OCI-LY1 (cell line): Measurements from ENCODE around the gene UVSSA.

ENCODE experiments used
- H2AFZ ChIP-seq: fragments of 200-600 bp; sonication (generic), shearing (Covaris generic); 2 replicates; pipeline ENCODE4 v1.6.0; 2014; ENCODE audit warnings: antibody characterized with exemption, mild to moderate bottlenecking, low read length
- H3F3A ChIP-seq: fragments of 200-600 bp; sonication (generic), shearing (Covaris generic); 2 replicates; pipeline ENCODE4 v1.6.0; 2014; ENCODE audit warnings: mild to moderate bottlenecking, antibody characterized with exemption, low read length, moderate library complexity; ENCODE audit not compliant: insufficient read depth
- H3K27ac ChIP-seq: fragments of 200-600 bp; sonication (generic); 2 replicates; pipeline ENCODE4 v1.5.1; 2014; ENCODE audit warnings: low read length, mixed run types, mild to moderate bottlenecking, low read depth; ENCODE audit not compliant: poor library complexity, severe bottlenecking
- H3K27me3 ChIP-seq: fragments of 200-600 bp; sonication (generic); 2 replicates; pipeline ENCODE4 v1.6.0; 2014; ENCODE audit warnings: antibody characterized with exemption, mild to moderate bottlenecking, low read length, moderate library complexity; ENCODE audit not compliant: insufficient read depth
- H3K36me3 ChIP-seq: fragments of 200-600 bp; sonication (generic); 2 replicates; pipeline ENCODE4 v1.6.1; 2014; ENCODE audit warnings: mild to moderate bottlenecking, antibody characterized with exemption, low read length, moderate library complexity, mixed read lengths; ENCODE audit not compliant: insufficient read depth
- H3K4me1 ChIP-seq: fragments of 200-600 bp; sonication (generic); 2 replicates; pipeline ENCODE4 v1.5.1; 2014; ENCODE audit warnings: mild to moderate bottlenecking, low read length, moderate library complexity; ENCODE audit not compliant: insufficient read depth, severe bottlenecking
- H3K4me2 ChIP-seq: fragments of 200-600 bp; sonication (generic), shearing (Covaris generic); 2 replicates; pipeline ENCODE4 v1.6.1; 2014; ENCODE audit warnings: low read length
- H3K4me3 ChIP-seq: fragments of 200-600 bp; sonication (generic); 2 replicates; pipeline ENCODE4 v1.5.1; 2014; ENCODE audit warnings: low read length, low read depth, mild to moderate bottlenecking, mixed read lengths; ENCODE audit not compliant: poor library complexity, severe bottlenecking
- H3K79me2 ChIP-seq: fragments of 200-600 bp; shearing (Covaris generic); 2 replicates; pipeline ENCODE4 v1.6.1; 2016; ENCODE audit warnings: mixed run types, low read length, mixed read lengths; ENCODE audit not compliant: insufficient read depth
- H3K9ac ChIP-seq: fragments of 200-600 bp; sonication (generic), shearing (Covaris generic); 2 replicates; pipeline ENCODE4 v1.6.1; 2014; ENCODE audit warnings: mild to moderate bottlenecking, low read length, mixed read lengths
- H3K9me2 ChIP-seq: fragments of 200-600 bp; sonication (generic), shearing (Covaris generic); 2 replicates; pipeline ENCODE4 v1.6.1; 2014; ENCODE audit warnings: low read depth, mild to moderate bottlenecking, low read length, mixed read lengths
- H3K9me3 ChIP-seq: fragments of 200-600 bp; shearing (Covaris generic); 2 replicates; pipeline ENCODE4 v1.6.1; 2014; ENCODE audit warnings: low read length, mixed read lengths
- H4K20me1 ChIP-seq: fragments of 200-600 bp; sonication (generic), shearing (Covaris generic); 2 replicates; pipeline ENCODE4 v1.6.0; 2016; ENCODE audit warnings: mild to moderate bottlenecking, low read length; ENCODE audit not compliant: insufficient read depth
- EZH2 ChIP-seq: fragments of 200-600 bp; sonication (generic), shearing (Covaris generic); IDR thresholded peaks from 2 replicates; pipeline ENCODE4 v1.8.0; 2017; ENCODE audit warnings: borderline replicate concordance, mixed run types, mild to moderate bottlenecking, antibody characterized with exemption, low read length, moderate library complexity, mixed read lengths
- TF ChIP-seq, protein P1 (sequence below): fragments of 200-600 bp; sonication (generic), shearing (Covaris generic); IDR thresholded peaks from 2 replicates; pipeline ENCODE4 v1.5.1; 2017; ENCODE audit warnings: mild to moderate bottlenecking, antibody characterized with exemption, low read length, moderate library complexity, mixed read lengths

The UVSSA gene

GRCh38 chr4:1373892-1374705, 27.1 kb downstream of the UVSSA start:
- Histone ChIP-seq H3K27me3 (no peaks in the 10 kb centered on the region), H3K9ac (no peak overlapping the region), H3K36me3 (no peaks in the 10 kb centered on the region), H3K4me3 (no peak overlapping the region), H3K4me1 (no peaks in the 10 kb centered on the region), H3K9me2 (no peaks in the 10 kb centered on the region), H4K20me1 (no peaks in the 10 kb centered on the region), H3K79me2 (no peaks in the 10 kb centered on the region), H3K4me2 (no peak overlapping the region), H2AFZ (no peak overlapping the region), H3F3A (no peaks in the 10 kb centered on the region), H3K9me3 (no peaks in the 10 kb centered on the region), H3K27ac (no peak overlapping the region)
- TF ChIP-seq, protein P1, sequence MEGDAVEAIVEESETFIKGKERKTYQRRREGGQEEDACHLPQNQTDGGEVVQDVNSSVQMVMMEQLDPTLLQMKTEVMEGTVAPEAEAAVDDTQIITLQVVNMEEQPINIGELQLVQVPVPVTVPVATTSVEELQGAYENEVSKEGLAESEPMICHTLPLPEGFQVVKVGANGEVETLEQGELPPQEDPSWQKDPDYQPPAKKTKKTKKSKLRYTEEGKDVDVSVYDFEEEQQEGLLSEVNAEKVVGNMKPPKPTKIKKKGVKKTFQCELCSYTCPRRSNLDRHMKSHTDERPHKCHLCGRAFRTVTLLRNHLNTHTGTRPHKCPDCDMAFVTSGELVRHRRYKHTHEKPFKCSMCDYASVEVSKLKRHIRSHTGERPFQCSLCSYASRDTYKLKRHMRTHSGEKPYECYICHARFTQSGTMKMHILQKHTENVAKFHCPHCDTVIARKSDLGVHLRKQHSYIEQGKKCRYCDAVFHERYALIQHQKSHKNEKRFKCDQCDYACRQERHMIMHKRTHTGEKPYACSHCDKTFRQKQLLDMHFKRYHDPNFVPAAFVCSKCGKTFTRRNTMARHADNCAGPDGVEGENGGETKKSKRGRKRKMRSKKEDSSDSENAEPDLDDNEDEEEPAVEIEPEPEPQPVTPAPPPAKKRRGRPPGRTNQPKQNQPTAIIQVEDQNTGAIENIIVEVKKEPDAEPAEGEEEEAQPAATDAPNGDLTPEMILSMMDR, result no peak
- TF ChIP-seq EZH2, result no peak

DNA sequence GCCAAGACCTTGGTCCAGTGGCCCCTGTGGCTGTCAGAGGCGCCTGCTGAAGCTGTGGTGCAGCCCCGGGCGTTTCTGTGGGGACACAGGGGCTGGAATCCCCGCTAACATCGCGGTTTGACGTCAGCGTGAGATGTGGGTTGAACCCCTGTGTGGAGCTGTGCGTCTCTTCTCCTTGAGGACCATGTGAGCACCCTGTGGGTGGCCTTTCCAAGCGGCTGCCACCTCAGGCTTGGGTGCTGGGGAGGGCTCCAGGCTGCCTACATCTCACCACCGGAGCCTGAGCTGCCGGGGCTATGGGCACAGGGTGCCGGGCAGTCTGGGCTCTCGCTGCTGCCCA, 27.7 kb downstream of the UVSSA start:
- no peaks in the 10 kb centered on the region for H3F3A ChIP-seq
- no peaks in the 10 kb centered on the region for H3K36me3 ChIP-seq
- H2AFZ ChIP-seq, result no peak overlapping the region
- no peak overlapping the region for H3K9ac ChIP-seq
- H3K9me2 ChIP-seq, result no peaks in the 10 kb centered on the region
- H4K20me1 ChIP-seq, result no peaks in the 10 kb centered on the region
- no peaks in the 10 kb centered on the region for H3K4me1 ChIP-seq
- no peak overlapping the region for H3K4me2 ChIP-seq
- no peaks in the 10 kb centered on the region for H3K27me3 ChIP-seq
- no peaks in the 10 kb centered on the region for H3K79me2 ChIP-seq
- TF ChIP-seq, protein P1, result no peak
- TF ChIP-seq EZH2, result no peak
- no peak overlapping the region for H3K4me3 ChIP-seq
- no peaks in the 10 kb centered on the region for H3K9me3 ChIP-seq
- no peak overlapping the region for H3K27ac ChIP-seq

GRCh38 chr4:1375051-1375721, 28.2 kb downstream of the UVSSA start:
- H3K9ac ChIP-seq, result no peak overlapping the region
- H3K79me2 ChIP-seq, result no peaks in the 10 kb centered on the region
- H3K9me2 ChIP-seq, result no peaks in the 10 kb centered on the region
- no peaks in the 10 kb centered on the region for H3K27me3 ChIP-seq
- H3F3A ChIP-seq, result no peaks in the 10 kb centered on the region
- H3K4me3 ChIP-seq, result no peak overlapping the region
- H3K4me1 ChIP-seq, result no peaks in the 10 kb centered on the region
- H3K36me3 ChIP-seq, result no peaks in the 10 kb centered on the region
- no peak overlapping the region for H3K27ac ChIP-seq
- no peak overlapping the region for H2AFZ ChIP-seq
- H3K4me2 ChIP-seq, result no peak overlapping the region
- TF ChIP-seq EZH2, result no peak
- TF ChIP-seq, protein P1, result no peak
- H4K20me1 ChIP-seq, result no peaks in the 10 kb centered on the region
- H3K9me3 ChIP-seq, result no peaks in the 10 kb centered on the region
